GM18499 (cell line): Measurements from ENCODE around the gene INPP5F.
A peak's percentile ranks its signal among the peaks of the same experiment; 100 is the strongest.
"Not testable (repeated sequence)": the region's sequence is repeated elsewhere in the genome, so short reads cannot be mapped to it uniquely, and the experiment has no call there.

ENCODE experiments used
- ATAC-seq: cut with Tn5 transposase; IDR thresholded peaks from one replicate; pipeline ENCODE4 v1.9.1; 2021; ENCODE audit warnings: moderate number of reproducible peaks; ENCODE audit not compliant: insufficient read depth, unreplicated experiment

INPP5F gene

GRCh38 chr10:119769886-119770285, 44.0 kb downstream of the INPP5F start:
- ATAC-seq, result no peak

- no peak for ATAC-seq
Observed at GRCh38 chr10:119770928-119771327, 45.1 kb downstream of the INPP5F start.

- ATAC-seq, result no peak
Observed at GRCh38 chr10:119772334-119772733, 46.5 kb downstream of the INPP5F start.

GRCh38 chr10:119773041-119773440, 47.2 kb downstream of the INPP5F start:
- ATAC-seq, result not testable (repeated sequence)

GRCh38 chr10:119775529-119775928, 49.7 kb downstream of the INPP5F start:
- no peak for ATAC-seq

GRCh38 chr10:119776536-119776935, 50.7 kb downstream of the INPP5F start:
- ATAC-seq, result no peak

- no peak for ATAC-seq
Observed at GRCh38 chr10:119777686-119778085, 51.8 kb downstream of the INPP5F start.

GRCh38 chr10:119778776-119779445, 53.1 kb downstream of the INPP5F start:
- ATAC-seq, result no peak

- no peak for ATAC-seq
Observed at GRCh38 chr10:119780879-119781480, 55.1 kb downstream of the INPP5F start.

- no peak for ATAC-seq
Observed at GRCh38 chr10:119781498-119781897, 55.6 kb downstream of the INPP5F start.

GRCh38 chr10:119782981-119783664, 57.3 kb downstream of the INPP5F start:
- ATAC-seq, result no peak

GRCh38 chr10:119783665-119784027, 57.8 kb downstream of the INPP5F start:
- no peak for ATAC-seq

- peak; percentile 57 for ATAC-seq
Observed at GRCh38 chr10:119784340-119785067, 58.7 kb downstream of the INPP5F start.

- no peak for ATAC-seq
Observed at GRCh38 chr10:119786117-119786769, 60.4 kb downstream of the INPP5F start.

GRCh38 chr10:119795101-119795500, 69.3 kb downstream of the INPP5F start:
- not testable (repeated sequence) for ATAC-seq

GRCh38 chr10:119796039-119796438, 70.2 kb downstream of the INPP5F start:
- no peak for ATAC-seq

- no peak for ATAC-seq
Observed at GRCh38 chr10:119801176-119801575, 75.3 kb downstream of the INPP5F start.

GRCh38 chr10:119801998-119802538, 76.2 kb downstream of the INPP5F start:
- ATAC-seq, result no peak

- ATAC-seq, result no peak
Observed at GRCh38 chr10:119803264-119803663, 77.4 kb downstream of the INPP5F start.

- no peak for ATAC-seq
Observed at GRCh38 chr10:119805702-119806230, 79.9 kb downstream of the INPP5F start.
